IMR-90 (cell line): ENCODE results near the gene SLC38A6. TPM values are rescaled to one million over a fixed set of nuclear protein-coding genes. Genes with fewer than 3 reads are reported as not detected.
A peak's percentile ranks its signal among the peaks of the same experiment; 100 is the strongest.

Experiments used
- ATAC-seq: fragments of 200-7000 bp; cut with Tn5 transposase; 2 replicates; pipeline ENCODE4 v1.9.1; 2020; ENCODE audit warnings: low read depth, mild to moderate bottlenecking, moderate library complexity
- BruUV-seq: library from RNA; stranded (reverse); fragments of 400-500 nt; replicated peaks from 2 replicates; lab custom pipeline; 2021; lab: Mats Ljungman, UMichigan
- CTCF ChIA-PET: fragments of 300-600 bp; formaldehyde crosslinking; extraction: SDS; loops from one replicate; lab custom pipeline; 2021; ENCODE audit warnings: antibody characterized with exemption; lab: Yijun Ruan, JAX
- POLR2A ChIA-PET: fragments of 300-600 bp; sonication (Branson Sonifier 250); formaldehyde crosslinking; loops from one replicate; lab custom pipeline; 2022; ENCODE audit warnings: antibody characterized with exemption; ENCODE audit not compliant: unreplicated experiment; lab: Charles Lee
- DNase-seq: peaks from one replicate; pipeline ENCODE4 v3.0.0; 2013
- H2AFZ ChIP-seq: replicated peaks from 2 replicates; pipeline ENCODE3; 2013; ENCODE audit warnings: low read length, mild to moderate bottlenecking; ENCODE audit not compliant: poor library complexity
- H2AK5ac ChIP-seq: 2 replicates; pipeline ENCODE4 v1.6.1; 2013; ENCODE audit warnings: low read depth, low read length, inconsistent platforms
- H2AK9ac ChIP-seq: replicated peaks from 2 replicates; pipeline ENCODE3; 2013; ENCODE audit warnings: mild to moderate bottlenecking, low read depth, low read length, moderate library complexity; ENCODE audit not compliant: poor library complexity
- H2BK120ac ChIP-seq: 2 replicates; pipeline ENCODE4 v1.6.1; 2013; ENCODE audit warnings: low read depth, low read length, inconsistent platforms
- H2BK15ac ChIP-seq: 3 replicates; pipeline ENCODE4 v1.6.1; 2013; ENCODE audit warnings: low read depth, low read length, inconsistent platforms
- H2BK20ac ChIP-seq: 2 replicates; pipeline ENCODE4 v1.6.1; 2013; ENCODE audit warnings: low read depth, mild to moderate bottlenecking, inconsistent platforms, low read length, moderate library complexity
- H2BK5ac ChIP-seq: 2 replicates; pipeline ENCODE4 v1.6.1; 2013; ENCODE audit warnings: mild to moderate bottlenecking, low read depth, low read length, inconsistent platforms; ENCODE audit not compliant: poor library complexity, severe bottlenecking
- H3K14ac ChIP-seq: replicated peaks from 2 replicates; pipeline ENCODE4 v1.6.1; 2013; ENCODE audit warnings: low read depth, low read length, inconsistent platforms
- H3K18ac ChIP-seq: 2 replicates; pipeline ENCODE4 v1.6.1; 2013; ENCODE audit warnings: low read depth, low read length, control low read depth
- H3K23ac ChIP-seq: 2 replicates; pipeline ENCODE4 v1.6.1; 2013; ENCODE audit warnings: low read depth, low read length, inconsistent platforms
- H3K27ac ChIP-seq: 2 replicates; pipeline ENCODE4 v1.5.1; 2013; ENCODE audit warnings: mild to moderate bottlenecking, control low read depth, low read length; ENCODE audit not compliant: insufficient read depth
- H3K27me3 ChIP-seq: 2 replicates; pipeline ENCODE4 v1.6.1; 2013; ENCODE audit warnings: low read length; ENCODE audit not compliant: control insufficient read depth, insufficient read depth
- H3K36me3 ChIP-seq: 2 replicates; pipeline ENCODE4 v1.6.1; 2013; ENCODE audit warnings: low read length, mixed read lengths; ENCODE audit not compliant: control insufficient read depth, insufficient read depth
- H3K4ac ChIP-seq: 2 replicates; pipeline ENCODE4 v1.6.1; 2013; ENCODE audit warnings: low read depth, low read length, inconsistent platforms
- H3K4me1 ChIP-seq: 2 replicates; pipeline ENCODE4 v1.6.1; 2013; ENCODE audit warnings: low read length, mixed read lengths; ENCODE audit not compliant: control insufficient read depth, insufficient read depth
- H3K4me2 ChIP-seq: 2 replicates; pipeline ENCODE4 v1.6.1; 2013; ENCODE audit warnings: low read depth, mild to moderate bottlenecking, control low read depth, low read length, moderate library complexity
- H3K4me3 ChIP-seq: 2 replicates; pipeline ENCODE4 v1.5.1; 2013; ENCODE audit warnings: low read depth, mild to moderate bottlenecking, control low read depth, low read length, moderate library complexity; ENCODE audit not compliant: insufficient read depth
- H3K56ac ChIP-seq: 2 replicates; pipeline ENCODE4 v1.6.1; 2013; ENCODE audit warnings: low read length, inconsistent platforms; ENCODE audit not compliant: insufficient read depth; ENCODE audit errors: extremely low read depth
- H3K79me1 ChIP-seq, 2 experiments: 2 replicates each; pipeline ENCODE4 v1.6.1; 2013; ENCODE audit warnings: low read length in 2 of 2, inconsistent platforms in 1 of 2, low read depth in 1 of 2
- H3K9ac ChIP-seq: 2 replicates; pipeline ENCODE4 v1.6.1; 2013; ENCODE audit warnings: low read depth, low read length, control low read depth
- H3K9me1 ChIP-seq: 2 replicates; pipeline ENCODE4 v1.6.1; 2013; ENCODE audit warnings: low read length, inconsistent platforms; ENCODE audit not compliant: insufficient read depth
- H3K9me3 ChIP-seq: 2 replicates; pipeline ENCODE4 v1.6.1; 2013; ENCODE audit warnings: low read length; ENCODE audit not compliant: control insufficient read depth, insufficient read depth
- H4K20me1 ChIP-seq: 2 replicates; pipeline ENCODE4 v1.6.1; 2013; ENCODE audit warnings: low read length, inconsistent platforms; ENCODE audit not compliant: insufficient read depth
- H4K5ac ChIP-seq: 2 replicates; pipeline ENCODE4 v1.6.1; 2013; ENCODE audit warnings: mild to moderate bottlenecking, low read depth, low read length, control low read depth
- H4K8ac ChIP-seq, 2 experiments: 2 replicates each; pipeline ENCODE4 v1.6.1; 2013; ENCODE audit warnings: low read depth in 2 of 2, low read length in 2 of 2, control low read depth in 1 of 2, inconsistent platforms in 1 of 2
- H4K91ac ChIP-seq: 2 replicates; pipeline ENCODE4 v1.6.1; 2013; ENCODE audit warnings: low read depth, low read length, inconsistent platforms; ENCODE audit not compliant: insufficient read depth
- BHLHE40 ChIP-seq: fragments of 150-350 bp; IDR thresholded peaks from 2 replicates; pipeline ENCODE4 v1.6.1; 2016; ENCODE audit warnings: mild to moderate bottlenecking, low read depth, low read length
- CEBPB ChIP-seq: IDR thresholded peaks from 2 replicates; pipeline ENCODE4 v1.6.1; 2012; ENCODE audit warnings: low read depth, low read length, improper control_type of control experiment
- CHD1 ChIP-seq: IDR thresholded peaks from 2 replicates; pipeline ENCODE4 v1.6.1; 2012; ENCODE audit warnings: low read depth, low read length, improper control_type of control experiment
- FOS ChIP-seq: fragments of 150-350 bp; IDR thresholded peaks from 2 replicates; pipeline ENCODE4 v1.6.1; 2016; ENCODE audit warnings: low read depth, low read length
- MXI1 ChIP-seq: IDR thresholded peaks from 2 replicates; pipeline ENCODE4 v1.6.1; 2012; ENCODE audit warnings: low read depth, mild to moderate bottlenecking, low read length, moderate library complexity, borderline replicate concordance
- NFE2L2 ChIP-seq: fragments of 150-350 bp; IDR thresholded peaks from 2 replicates; pipeline ENCODE4 v1.6.1; 2016; ENCODE audit warnings: low read depth, mild to moderate bottlenecking, low read length
- RAD21 ChIP-seq: IDR thresholded peaks from 2 replicates; pipeline ENCODE4 v1.6.1; 2012; ENCODE audit warnings: low read length, improper control_type of control experiment
- RCOR1 ChIP-seq: IDR thresholded peaks from 2 replicates; pipeline ENCODE4 v1.6.1; 2012; ENCODE audit warnings: mild to moderate bottlenecking, low read length, improper control_type of control experiment; ENCODE audit not compliant: insufficient replicate concordance
- RFX5 ChIP-seq: IDR thresholded peaks from 2 replicates; pipeline ENCODE4 v1.8.0; 2012; ENCODE audit warnings: low read depth, mild to moderate bottlenecking, low read length, moderate library complexity
- WGBS, 2 experiments: methylation state at CpG; one replicate each; pipeline versions ENCODE4 v1.1.5 to v1.1.7; 2013; ENCODE audit warnings: missing lambda C conversion rate in 2 of 2; ENCODE audit not compliant: insufficient read length in 1 of 2; ENCODE audit errors: extremely low coverage in 2 of 2; 5-methylcytosine and 5-hydroxymethylcytosine counted together
- dilution Hi-C: fragments of 300-500 bp; cut with HindIII; formaldehyde crosslinking; loops from one replicate; pipeline ENCODE4 v1.14.3; 2018; ENCODE audit warnings: low sequenced_read_pairs; ENCODE audit not compliant: unreplicated experiment
- in situ Hi-C: fragments of 300-500 bp; cut with MboI; formaldehyde crosslinking; loops from 3 replicates; pipeline ENCODE4 v1.14.3; 2019; ENCODE audit warnings: low sequenced_read_pairs, inconsistent platforms, mixed read lengths
- intact Hi-C: fragments of 100-400 bp; cut with micrococcal nuclease; formaldehyde crosslinking; loops from 2 replicates; pipeline ENCODE4 v1.10.0; 2022
- polyA plus RNA-seq, 3 experiments: library from polyadenylated mRNA; depleted of rRNA; stranded (reverse); fragments of >200 nt; gene quantifications; 2 replicates each; pipeline ENCODE4 v1.2.3, GENCODE V29; 2012; ENCODE audit warnings: low replicate concordance in 1 of 3
- total RNA-seq: library from RNA; depleted of rRNA; stranded (reverse); fragments of >200 nt; gene quantifications from 2 replicates; pipeline ENCODE4 v1.2.3, GENCODE V29; 2012
- TF ChIP-seq, protein P1 (sequence below): conservative IDR thresholded peaks from 2 replicates; pipeline ENCODE4 v1.5.1; 2012; ENCODE audit warnings: mild to moderate bottlenecking, low read depth, low read length, improper control_type of control experiment
- TF ChIP-seq, protein P2 (sequence below): fragments of 150-350 bp; IDR thresholded peaks from 2 replicates; pipeline ENCODE4 v1.6.1; 2016; ENCODE audit warnings: low read depth, mild to moderate bottlenecking, low read length, moderate library complexity, borderline replicate concordance

SLC38A6 gene
- total and polyA plus RNA-seq, 2 of the 4 experiments (the other 2 are of a cell fraction), result 15.5 to 18.3 TPM

DNA sequence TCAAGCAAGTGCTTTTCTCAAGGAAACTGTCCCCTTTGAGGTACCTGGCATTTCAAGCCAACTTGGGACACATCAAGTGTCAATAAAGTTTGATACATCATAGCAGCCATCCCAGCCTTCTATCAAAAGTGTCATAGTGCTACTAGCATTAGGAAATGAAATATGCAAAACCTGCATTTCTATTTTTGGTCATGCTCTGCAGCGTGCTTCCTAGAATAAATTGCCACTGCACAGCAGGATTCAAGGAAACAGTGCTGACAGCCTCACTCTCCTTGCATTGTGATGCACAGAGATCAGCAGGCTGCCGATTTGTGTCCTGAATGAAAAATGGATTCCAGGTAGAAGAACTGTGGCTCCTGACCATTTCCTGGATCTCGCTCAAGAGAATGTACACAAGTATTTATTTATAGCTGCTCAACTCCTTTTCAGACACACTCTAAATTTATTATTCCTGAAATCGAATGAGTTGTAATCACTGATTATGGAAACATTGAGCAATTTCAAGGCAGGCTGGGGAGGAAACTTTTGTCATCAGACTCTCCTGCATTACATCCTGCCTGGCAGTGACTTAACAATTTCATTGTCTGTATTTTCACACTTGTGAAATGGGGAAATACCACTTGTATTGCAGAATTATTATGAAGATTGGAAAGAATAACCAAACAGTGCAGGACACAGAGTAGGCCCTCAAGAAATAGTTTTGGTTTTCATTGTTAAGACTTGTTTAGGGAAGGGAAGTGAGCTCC is 120.9 kb downstream of the SLC38A6 start:
- Histone ChIP-seq H3K4me3 (no peak overlapping the region), H2BK20ac (peak overlapping the region; percentile 99), H2AK9ac (peak overlapping the region; percentile 92), H2BK120ac (peak overlapping the region; percentile 98), H3K23ac (peak overlapping the region; percentile 97), H4K20me1 (no peaks in the 10 kb centered on the region), H3K9me3 (peaks cover 2% of the 10 kb centered on the region; the same call in 1 of the 2 replicates), H2BK5ac (peak overlapping the region; percentile 98), H2BK15ac (peak overlapping the region; percentile 97), H3K27ac (peak overlapping the region; percentile 95), H3K36me3 (no peaks in the 10 kb centered on the region), H3K9ac (peak overlapping the region; percentile 10; the same call in 1 of the 2 replicates), H3K4me1 (peaks cover 31% of the 10 kb centered on the region), H2AFZ (peak overlapping the region; percentile 52), H3K4me2 (peak overlapping the region; percentile 16; the same call in 1 of the 2 replicates), H4K91ac (peak overlapping the region; percentile 99), H3K4ac (peak overlapping the region; percentile 98), H3K14ac (peak overlapping the region; percentile 86), H3K18ac (peak overlapping the region; percentile 79), H3K56ac (peak overlapping the region; percentile 98), H3K27me3 (no peaks in the 10 kb centered on the region), H3K9me1 (peaks cover 26% of the 10 kb centered on the region), H3K79me1 (peaks cover 0 to 13% of the 10 kb centered on the region in 2 experiments; a peak in 2 of 4 replicates), H4K5ac (peak overlapping the region; percentile 78), H4K8ac (peak overlapping the region; percentile 91 to 98), H2AK5ac (peak overlapping the region; percentile 96)
- TF ChIP-seq CHD1 (no peak), CEBPB (peak; percentile 90), RCOR1 (no peak), FOS (no peak), RFX5 (no peak), MXI1 (no peak), RAD21 (no peak), NFE2L2 (peak; percentile 62; the same call in 1 of the 2 replicates), BHLHE40 (no peak)
- TF ChIP-seq, protein P1, sequence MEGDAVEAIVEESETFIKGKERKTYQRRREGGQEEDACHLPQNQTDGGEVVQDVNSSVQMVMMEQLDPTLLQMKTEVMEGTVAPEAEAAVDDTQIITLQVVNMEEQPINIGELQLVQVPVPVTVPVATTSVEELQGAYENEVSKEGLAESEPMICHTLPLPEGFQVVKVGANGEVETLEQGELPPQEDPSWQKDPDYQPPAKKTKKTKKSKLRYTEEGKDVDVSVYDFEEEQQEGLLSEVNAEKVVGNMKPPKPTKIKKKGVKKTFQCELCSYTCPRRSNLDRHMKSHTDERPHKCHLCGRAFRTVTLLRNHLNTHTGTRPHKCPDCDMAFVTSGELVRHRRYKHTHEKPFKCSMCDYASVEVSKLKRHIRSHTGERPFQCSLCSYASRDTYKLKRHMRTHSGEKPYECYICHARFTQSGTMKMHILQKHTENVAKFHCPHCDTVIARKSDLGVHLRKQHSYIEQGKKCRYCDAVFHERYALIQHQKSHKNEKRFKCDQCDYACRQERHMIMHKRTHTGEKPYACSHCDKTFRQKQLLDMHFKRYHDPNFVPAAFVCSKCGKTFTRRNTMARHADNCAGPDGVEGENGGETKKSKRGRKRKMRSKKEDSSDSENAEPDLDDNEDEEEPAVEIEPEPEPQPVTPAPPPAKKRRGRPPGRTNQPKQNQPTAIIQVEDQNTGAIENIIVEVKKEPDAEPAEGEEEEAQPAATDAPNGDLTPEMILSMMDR, result no peak
- TF ChIP-seq, protein P2, sequence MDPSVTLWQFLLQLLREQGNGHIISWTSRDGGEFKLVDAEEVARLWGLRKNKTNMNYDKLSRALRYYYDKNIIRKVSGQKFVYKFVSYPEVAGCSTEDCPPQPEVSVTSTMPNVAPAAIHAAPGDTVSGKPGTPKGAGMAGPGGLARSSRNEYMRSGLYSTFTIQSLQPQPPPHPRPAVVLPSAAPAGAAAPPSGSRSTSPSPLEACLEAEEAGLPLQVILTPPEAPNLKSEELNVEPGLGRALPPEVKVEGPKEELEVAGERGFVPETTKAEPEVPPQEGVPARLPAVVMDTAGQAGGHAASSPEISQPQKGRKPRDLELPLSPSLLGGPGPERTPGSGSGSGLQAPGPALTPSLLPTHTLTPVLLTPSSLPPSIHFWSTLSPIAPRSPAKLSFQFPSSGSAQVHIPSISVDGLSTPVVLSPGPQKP, result no peak
- intact Hi-C loops, result loop anchor here (2.0 to 5.0 kb wide), 5 partner anchors 77 to 455 kb away; partner anchors contain the start of genes SIX1, SIX4, SLC38A6 and TRMT5
- no CpG with 5 or more reads among the region's 4 CpGs for WGBS, 2 experiments
- no peak for ATAC-seq
- in situ Hi-C loops, result no loop called here
- BruUV-seq, result no TSS peak
- CTCF ChIA-PET, result no interaction called here
- POLR2A ChIA-PET, result no interaction called here
- peak; percentile 65 for DNase-seq
- dilution Hi-C loops, result no loop called here
